VCaP (cell line): ENCODE results near the gene KRTAP10-3.

ENCODE experiments used
- H3K27ac ChIP-seq: fragments of 450-650 bp; 2 replicates; pipeline ENCODE4 v1.5.1; 2017
- TF ChIP-seq, protein P1 (sequence below): fragments of 450-650 bp; conservative IDR thresholded peaks from 2 replicates; pipeline ENCODE4 v1.5.1; 2017; ENCODE audit warnings: mild to moderate bottlenecking, moderate library complexity

KRTAP10-3 gene

DNA sequence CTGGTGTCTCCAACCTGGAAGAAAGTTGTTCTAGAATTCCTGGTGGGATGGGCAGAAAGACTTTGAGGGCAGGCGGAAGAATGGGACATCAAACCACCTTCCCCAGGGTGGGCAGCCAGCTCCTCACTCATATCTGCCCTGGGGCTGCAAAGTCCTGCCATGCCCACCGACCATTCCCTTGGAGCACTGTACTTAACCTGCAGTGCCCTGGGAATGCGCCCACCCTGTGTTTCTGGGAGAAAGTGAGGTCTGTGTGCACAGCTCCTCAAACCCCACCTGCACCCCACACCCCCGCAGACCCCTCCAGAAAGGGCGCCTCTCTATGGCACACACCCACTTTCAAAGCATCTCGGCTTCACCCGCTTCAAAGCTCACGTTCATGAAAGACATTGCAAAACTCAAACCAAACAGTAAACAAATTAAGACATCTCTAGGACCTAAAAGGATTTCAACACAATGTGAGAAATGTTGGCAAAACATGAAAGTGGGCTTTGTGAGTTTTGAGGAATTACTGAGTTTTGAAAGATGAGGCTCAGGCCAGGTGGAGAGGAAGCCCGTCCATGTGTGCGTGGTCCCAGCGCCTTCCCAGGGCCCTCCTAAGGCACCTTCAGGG, 43.7 kb downstream of the KRTAP10-3 start:
- no peak overlapping the region for H3K27ac ChIP-seq
- TF ChIP-seq, protein P1, sequence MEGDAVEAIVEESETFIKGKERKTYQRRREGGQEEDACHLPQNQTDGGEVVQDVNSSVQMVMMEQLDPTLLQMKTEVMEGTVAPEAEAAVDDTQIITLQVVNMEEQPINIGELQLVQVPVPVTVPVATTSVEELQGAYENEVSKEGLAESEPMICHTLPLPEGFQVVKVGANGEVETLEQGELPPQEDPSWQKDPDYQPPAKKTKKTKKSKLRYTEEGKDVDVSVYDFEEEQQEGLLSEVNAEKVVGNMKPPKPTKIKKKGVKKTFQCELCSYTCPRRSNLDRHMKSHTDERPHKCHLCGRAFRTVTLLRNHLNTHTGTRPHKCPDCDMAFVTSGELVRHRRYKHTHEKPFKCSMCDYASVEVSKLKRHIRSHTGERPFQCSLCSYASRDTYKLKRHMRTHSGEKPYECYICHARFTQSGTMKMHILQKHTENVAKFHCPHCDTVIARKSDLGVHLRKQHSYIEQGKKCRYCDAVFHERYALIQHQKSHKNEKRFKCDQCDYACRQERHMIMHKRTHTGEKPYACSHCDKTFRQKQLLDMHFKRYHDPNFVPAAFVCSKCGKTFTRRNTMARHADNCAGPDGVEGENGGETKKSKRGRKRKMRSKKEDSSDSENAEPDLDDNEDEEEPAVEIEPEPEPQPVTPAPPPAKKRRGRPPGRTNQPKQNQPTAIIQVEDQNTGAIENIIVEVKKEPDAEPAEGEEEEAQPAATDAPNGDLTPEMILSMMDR: no peak

DNA sequence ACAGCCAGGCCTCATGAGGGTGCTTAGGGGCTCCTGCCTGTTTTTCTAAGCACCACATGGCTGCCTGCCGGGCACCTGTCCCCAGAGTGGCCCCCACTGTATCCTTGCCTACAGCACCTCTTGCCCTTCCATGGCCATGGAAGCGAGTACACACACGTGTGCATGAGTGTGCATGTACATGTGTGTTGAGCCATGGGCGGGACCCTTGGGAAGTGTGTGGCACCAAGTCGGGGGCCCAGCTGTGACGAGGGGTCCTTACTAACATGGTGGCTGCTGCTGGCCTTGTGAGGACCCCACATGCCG, 44.4 kb downstream of the KRTAP10-3 start:
- H3K27ac ChIP-seq: no peak overlapping the region
- TF ChIP-seq, protein P1: no peak

DNA sequence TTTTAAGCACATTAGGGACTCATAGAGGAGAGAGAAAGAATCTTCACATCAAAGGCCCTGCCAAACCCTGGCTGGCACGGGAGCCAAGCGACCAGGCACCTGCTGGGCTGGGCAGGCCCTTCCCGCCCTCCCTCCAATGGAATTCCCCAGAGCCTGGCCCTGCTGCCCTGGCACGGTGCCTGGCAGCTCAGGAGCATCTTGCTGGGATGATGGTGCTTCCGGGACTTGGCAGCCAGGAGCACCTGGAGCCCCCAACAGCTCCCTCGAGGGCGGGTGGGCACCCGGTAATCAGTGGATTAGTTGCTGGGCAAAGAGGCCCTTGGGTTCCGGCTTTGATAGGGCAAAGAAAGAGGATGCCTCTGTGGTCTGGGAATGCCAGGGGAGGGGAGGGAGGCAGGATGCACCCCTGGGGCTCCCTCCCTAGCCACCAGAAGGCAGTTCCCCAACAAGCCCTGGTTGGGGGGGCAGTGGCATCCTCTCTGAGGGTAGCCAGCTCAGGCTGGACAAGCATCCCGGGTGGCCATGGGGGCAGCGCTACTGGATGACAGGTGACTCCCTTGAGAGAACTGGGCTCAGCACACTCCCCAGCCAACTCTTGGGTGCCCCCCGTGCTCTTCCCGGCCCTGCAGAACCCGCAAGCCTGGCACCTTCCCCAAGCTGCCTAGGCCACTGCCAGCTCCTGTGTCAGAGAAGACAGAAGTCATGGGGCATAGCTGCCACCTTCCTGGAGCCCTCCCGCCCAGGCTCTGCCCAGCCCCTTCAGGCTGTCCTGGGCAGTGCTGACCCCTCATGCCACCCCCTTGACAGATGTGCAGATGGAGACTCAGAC, 45.0 kb downstream of the KRTAP10-3 start:
- TF ChIP-seq, protein P1: no peak
- peak overlapping the region; percentile 49 for H3K27ac ChIP-seq

DNA sequence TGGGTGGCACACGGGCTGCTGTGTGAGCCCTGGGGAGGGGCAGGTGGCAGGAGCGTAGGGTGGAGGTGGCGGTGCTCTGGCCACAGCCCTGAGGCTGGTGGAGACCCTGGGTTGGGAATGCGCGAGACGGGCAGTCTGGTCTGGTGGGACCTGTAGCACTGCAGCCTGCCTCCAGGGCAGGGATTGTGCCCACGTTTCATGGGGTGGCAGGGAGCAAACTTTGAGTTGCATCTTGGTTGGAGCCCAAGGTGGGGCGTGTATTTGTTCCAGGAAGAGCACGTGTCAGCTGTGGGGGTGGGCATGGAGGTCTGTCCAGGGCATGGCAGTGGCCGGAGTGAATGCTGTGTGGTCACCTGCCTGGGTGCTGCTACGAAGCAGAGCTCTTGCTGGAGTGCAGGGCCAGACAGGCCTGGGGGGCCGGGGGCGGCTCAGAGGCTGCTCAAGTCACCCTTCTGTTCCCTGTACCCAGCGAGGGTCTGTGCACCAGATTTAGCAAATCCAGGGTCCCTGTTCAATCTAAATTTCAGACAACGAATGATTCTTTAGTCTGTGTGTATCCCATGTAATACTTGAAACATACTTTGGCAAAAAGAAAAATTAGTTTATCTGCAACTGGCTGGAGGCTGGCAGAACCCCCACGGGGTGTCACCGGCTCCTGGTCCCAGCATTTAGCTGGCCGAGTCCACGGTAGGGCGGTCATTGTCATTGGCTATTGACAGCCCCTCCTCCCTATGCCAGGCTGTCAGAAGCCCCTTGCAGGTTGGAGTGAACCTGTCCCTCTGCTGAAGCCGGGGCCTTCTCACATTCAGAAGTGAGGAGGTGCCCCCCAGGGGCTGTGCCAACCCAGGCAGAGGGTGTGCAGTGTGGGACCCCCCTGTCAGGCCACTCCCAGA, 45.9 kb downstream of the KRTAP10-3 start:
- H3K27ac ChIP-seq: peak overlapping the region; percentile 49
- TF ChIP-seq, protein P1: no peak

DNA sequence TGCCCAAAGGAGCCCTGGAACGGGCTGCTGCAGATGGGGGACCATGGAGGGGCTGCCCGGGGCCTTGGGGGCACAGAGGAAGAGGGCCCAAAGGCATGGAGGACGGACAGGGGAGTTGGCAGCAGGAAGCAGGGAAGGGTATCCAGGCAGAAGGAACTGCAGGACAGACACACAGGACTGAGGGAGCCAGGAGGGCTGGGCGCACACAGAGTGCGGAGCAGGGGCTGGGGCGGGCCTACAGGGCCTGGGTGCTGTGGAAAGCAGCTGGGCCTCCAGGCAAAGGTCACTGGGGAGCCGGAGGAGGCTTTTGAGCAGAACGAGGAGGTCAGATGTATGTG, 46.7 kb downstream of the KRTAP10-3 start:
- TF ChIP-seq, protein P1: no peak
- H3K27ac ChIP-seq: no peak overlapping the region; the same call in 1 of the 2 replicates

DNA sequence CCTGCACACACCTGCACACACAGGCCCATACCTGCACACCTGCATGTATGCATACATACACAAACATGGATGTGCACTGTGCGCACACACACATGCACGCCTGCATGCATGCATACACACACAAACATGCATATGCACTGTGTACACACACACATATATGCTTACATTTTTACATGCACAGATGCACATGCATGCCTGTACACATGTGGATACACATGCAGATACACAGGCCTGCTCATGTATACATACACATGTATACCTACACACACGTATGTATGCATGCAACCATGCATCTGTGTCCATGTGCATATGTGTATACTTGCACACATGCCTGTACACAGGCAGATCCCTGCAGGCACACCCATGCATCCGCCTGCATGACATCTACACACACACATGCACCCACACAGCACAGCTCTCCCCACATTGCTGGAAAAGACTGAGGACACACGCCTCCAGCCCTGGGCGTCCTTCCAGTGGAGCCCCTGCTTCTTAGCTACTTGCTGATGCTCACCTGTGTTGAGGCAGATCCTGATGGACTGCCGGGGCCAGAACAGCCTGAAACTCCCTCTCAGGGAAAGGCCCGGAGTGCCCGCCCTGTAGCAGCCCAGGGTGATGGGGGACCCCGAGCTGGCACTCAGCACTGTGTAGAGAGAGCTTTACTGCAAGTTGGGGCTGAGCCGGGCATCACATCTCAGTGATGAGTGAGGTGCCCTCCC, 47.2 kb downstream of the KRTAP10-3 start:
- TF ChIP-seq, protein P1: no peak
- peak overlapping the region; percentile 53; the same call in 1 of the 2 replicates for H3K27ac ChIP-seq
